OCI-LY7 (cell line): Measurements from ENCODE around the gene ZNF333.

Experiments
- EZH2phosphoT487 ChIP-seq: fragments of 200-600 bp; sonication (generic); IDR thresholded peaks from 2 replicates; pipeline ENCODE4 v1.6.1; 2018; ENCODE audit warnings: low read depth, borderline replicate concordance, mild to moderate bottlenecking, mixed run types, antibody characterized with exemption, low read length, moderate library complexity, mixed read lengths
- TF ChIP-seq, protein P1 (sequence below): fragments of 200-600 bp; sonication (generic); conservative IDR thresholded peaks from 2 replicates; pipeline ENCODE4 v1.5.1; 2014; ENCODE audit warnings: mild to moderate bottlenecking, antibody characterized with exemption, low read length, moderate library complexity, mixed read lengths

DNA sequence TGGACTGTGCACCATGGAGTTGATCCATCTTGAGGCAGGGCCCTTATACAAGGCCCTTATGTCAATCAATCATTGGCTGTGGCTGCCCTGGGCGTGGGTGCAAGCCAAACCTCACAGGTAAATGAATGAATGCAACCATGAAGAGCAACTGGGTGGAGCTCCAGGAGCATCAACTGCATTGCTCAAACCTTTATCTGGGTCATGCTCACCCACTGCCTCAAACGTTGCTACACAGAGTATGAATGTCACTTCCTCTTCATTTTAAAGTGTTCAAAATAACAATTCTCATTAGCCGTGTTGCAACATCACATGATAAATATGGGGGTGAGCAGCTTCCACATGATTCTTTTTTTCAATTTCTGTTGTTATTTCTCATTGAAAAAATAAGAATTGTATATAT lies 6.4 kb upstream of the ZNF333 start:
- TF ChIP-seq, protein P1, sequence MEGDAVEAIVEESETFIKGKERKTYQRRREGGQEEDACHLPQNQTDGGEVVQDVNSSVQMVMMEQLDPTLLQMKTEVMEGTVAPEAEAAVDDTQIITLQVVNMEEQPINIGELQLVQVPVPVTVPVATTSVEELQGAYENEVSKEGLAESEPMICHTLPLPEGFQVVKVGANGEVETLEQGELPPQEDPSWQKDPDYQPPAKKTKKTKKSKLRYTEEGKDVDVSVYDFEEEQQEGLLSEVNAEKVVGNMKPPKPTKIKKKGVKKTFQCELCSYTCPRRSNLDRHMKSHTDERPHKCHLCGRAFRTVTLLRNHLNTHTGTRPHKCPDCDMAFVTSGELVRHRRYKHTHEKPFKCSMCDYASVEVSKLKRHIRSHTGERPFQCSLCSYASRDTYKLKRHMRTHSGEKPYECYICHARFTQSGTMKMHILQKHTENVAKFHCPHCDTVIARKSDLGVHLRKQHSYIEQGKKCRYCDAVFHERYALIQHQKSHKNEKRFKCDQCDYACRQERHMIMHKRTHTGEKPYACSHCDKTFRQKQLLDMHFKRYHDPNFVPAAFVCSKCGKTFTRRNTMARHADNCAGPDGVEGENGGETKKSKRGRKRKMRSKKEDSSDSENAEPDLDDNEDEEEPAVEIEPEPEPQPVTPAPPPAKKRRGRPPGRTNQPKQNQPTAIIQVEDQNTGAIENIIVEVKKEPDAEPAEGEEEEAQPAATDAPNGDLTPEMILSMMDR: no peak
- TF ChIP-seq EZH2phosphoT487: no peak
